Measurements from ENCODE around the gene ODAPH. TPM values are rescaled to one million over a fixed set of nuclear protein-coding genes. Genes with fewer than 3 reads are reported as not detected.

Gene ODAPH
- not detected in 2 replicates for total RNA-seq

GRCh38 chr4:75555294-75556164, at the start of gene ODAPH:
TSS of gene ODAPH (plus strand) at chr4:75556066. CDS start at chr4:75556083, 17 bp downstream.

GRCh38 chr4:75514131-75514948, 41.5 kb upstream of the ODAPH start, which contains the start of the genes RCHY1 and THAP6:
TSS of gene RCHY1 (minus strand) at chr4:75514403. CDS start at chr4:75514286, 117 bp downstream.
TSS of gene THAP6 (plus strand) at chr4:75514473. CDS start at chr4:75515453, 980 bp downstream.

Other genes starting within 250 kb of the ODAPH start
- gene RCHY1, start 41.7 kb upstream of the ODAPH start, total RNA-seq, result 17.4 and 22.6 TPM in 2 replicates
- gene THAP6, start 41.6 kb upstream of the ODAPH start, total RNA-seq, result 5.1 and 6.4 TPM in 2 replicates
- under 0.01 and 0.12 TPM in 2 replicates for gene CDKL2, start 74.5 kb downstream of the ODAPH start, total RNA-seq
- gene G3BP2, start 117.3 kb downstream of the ODAPH start, total RNA-seq, result 66.4 and 90.3 TPM in 2 replicates
- gene USO1, start 168.5 kb downstream of the ODAPH start, total RNA-seq, result 63.8 and 77.3 TPM in 2 replicates

All from pericardium fibroblast (primary cell).